GM18951 (cell line): ENCODE measurements around the gene ZNF200.

Experiments
- POLR2A ChIP-seq: IDR thresholded peaks from 4 replicates; pipeline ENCODE4 v1.6.1; 2011; ENCODE audit warnings: mild to moderate bottlenecking; ENCODE audit not compliant: insufficient read length, insufficient read depth; ENCODE audit errors: extremely low read depth
- in situ Hi-C: fragments of 300-500 bp; cut with MboI; formaldehyde crosslinking; loops from one replicate; pipeline ENCODE4 v1.12.0; 2022; ENCODE audit warnings: low sequenced_read_pairs, mixed read lengths, inconsistent platforms; ENCODE audit not compliant: unreplicated experiment

The ZNF200 gene

DNA sequence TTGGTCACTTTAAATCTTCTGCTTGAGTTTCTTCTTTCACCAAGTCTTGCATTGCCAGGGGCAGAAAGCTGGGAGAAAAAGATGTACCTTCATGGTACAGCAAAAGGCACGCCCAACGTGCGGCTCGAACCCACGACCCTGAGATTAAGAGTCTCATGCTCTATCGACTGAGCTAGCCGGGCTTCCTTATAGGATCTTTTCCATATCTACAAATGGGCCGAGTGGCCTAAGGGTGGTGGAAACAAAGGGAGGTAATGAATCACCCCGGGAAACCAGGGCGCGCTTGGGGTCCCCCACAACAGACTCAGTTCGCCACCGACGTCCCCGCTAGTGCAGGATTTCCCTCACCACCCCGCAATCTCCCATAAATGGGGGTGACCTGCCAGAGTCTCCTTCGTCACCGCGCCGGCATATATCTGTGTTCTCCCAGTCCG is 54.5 kb downstream of the ZNF200 start:
- TF ChIP-seq POLR2A = no peak
- in situ Hi-C loops = no loop called here

GRCh38 chr16:3179651-3180050 is 55.3 kb downstream of the ZNF200 start:
- in situ Hi-C loops = no loop called here

GRCh38 chr16:3175157-3176093 is 59.5 kb downstream of the ZNF200 start:
- TF ChIP-seq POLR2A = no peak
- in situ Hi-C loops = no loop called here

More at GRCh38 chr16:3179651-3180050, 55.3 kb downstream of the ZNF200 start:
- no peak for TF ChIP-seq POLR2A

- in situ Hi-C loops = no loop called here
- no peak for TF ChIP-seq POLR2A
These were observed 60.3 kb downstream of the ZNF200 start for GRCh38 chr16:3174618-3175148.

DNA sequence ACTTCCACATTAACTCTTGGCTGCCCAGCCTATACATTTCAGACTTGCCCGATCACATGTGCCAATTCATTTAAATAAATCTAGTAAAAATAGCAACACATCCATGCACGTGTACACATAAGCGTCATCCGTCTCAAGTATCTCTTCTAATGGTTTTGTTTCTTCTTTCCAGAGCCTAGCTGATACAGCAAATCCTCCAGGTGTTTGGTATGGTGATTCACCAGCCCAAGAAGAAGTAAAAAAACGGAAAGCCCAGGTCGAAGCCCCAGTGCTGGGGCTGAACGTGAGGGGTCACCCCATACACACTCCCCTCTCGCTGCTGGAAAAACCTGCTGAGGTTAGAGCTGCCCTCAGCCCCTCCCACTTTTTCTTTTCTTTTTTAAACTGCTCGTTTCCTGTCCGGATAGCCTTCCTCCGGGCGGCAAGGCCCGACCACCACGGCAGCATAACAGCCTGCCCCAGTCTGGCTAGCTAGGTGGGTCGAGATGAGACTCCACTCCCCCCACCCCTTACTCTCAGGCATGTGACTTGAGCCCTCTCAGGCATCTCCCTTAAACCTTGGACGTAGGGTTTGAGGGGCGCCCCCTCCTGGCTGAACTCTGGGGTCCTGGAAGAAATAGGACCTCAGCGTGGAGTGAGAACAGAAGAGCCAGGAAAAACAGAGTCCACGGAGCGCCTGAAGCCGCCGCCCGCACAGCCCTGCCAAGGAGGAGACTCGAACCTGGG is 60.9 kb downstream of the ZNF200 start:
- TF ChIP-seq POLR2A = no peak
- in situ Hi-C loops = no loop called here
